ENCODE results near the gene TBC1D7.

Gene TBC1D7

GRCh38 chr6:13367396-13367795 lies 39.1 kb upstream of the TBC1D7 start:
- no peak overlapping the region for H3K4me3 ChIP-seq (ENCODE audit: control insufficient read depth, low read depth, low read length)
- DNase-seq (ENCODE audit: low read depth): no peak
- TF ChIP-seq CTCF (conservative IDR thresholded peaks at IDR 0.05; ENCODE audit: control insufficient read depth, insufficient read depth, low read depth, low read length): no peak

- no peak for DNase-seq (ENCODE audit: low read depth)
- no peak overlapping the region for H3K4me3 ChIP-seq (ENCODE audit: control insufficient read depth, low read depth, low read length)
- TF ChIP-seq CTCF (conservative IDR thresholded peaks at IDR 0.05; ENCODE audit: control insufficient read depth, insufficient read depth, low read depth, low read length): no peak
Measured at GRCh38 chr6:13365320-13365719, 37.0 kb upstream of the TBC1D7 start.

- DNase-seq (ENCODE audit: low read depth): no peak
Measured at GRCh38 chr6:13364842-13365241, 36.5 kb upstream of the TBC1D7 start.

GRCh38 chr6:13362412-13362811 lies 34.1 kb upstream of the TBC1D7 start:
- no peak for TF ChIP-seq CTCF (conservative IDR thresholded peaks at IDR 0.05; ENCODE audit: control insufficient read depth, insufficient read depth, low read depth, low read length)
- peak; percentile 78 for DNase-seq (ENCODE audit: low read depth)
- H3K4me3 ChIP-seq (ENCODE audit: control insufficient read depth, low read depth, low read length): no peak overlapping the region

More at GRCh38 chr6:13364842-13365241, 36.5 kb upstream of the TBC1D7 start:
- no peak overlapping the region for H3K4me3 ChIP-seq (ENCODE audit: control insufficient read depth, low read depth, low read length)
- TF ChIP-seq CTCF (conservative IDR thresholded peaks at IDR 0.05; ENCODE audit: control insufficient read depth, insufficient read depth, low read depth, low read length): no peak

GRCh38 chr6:13360671-13361540 lies 32.6 kb upstream of the TBC1D7 start:
- no peak overlapping the region for H3K4me3 ChIP-seq (ENCODE audit: control insufficient read depth, low read depth, low read length)

GRCh38 chr6:13359287-13359686 lies 30.9 kb upstream of the TBC1D7 start:
- no peak for TF ChIP-seq CTCF (conservative IDR thresholded peaks at IDR 0.05; ENCODE audit: control insufficient read depth, insufficient read depth, low read depth, low read length)
- no peak for DNase-seq (ENCODE audit: low read depth)
- no peak overlapping the region for H3K4me3 ChIP-seq (ENCODE audit: control insufficient read depth, low read depth, low read length)

More at GRCh38 chr6:13360671-13361540, 32.6 kb upstream of the TBC1D7 start:
- DNase-seq (ENCODE audit: low read depth): no peak
- no peak for TF ChIP-seq CTCF (conservative IDR thresholded peaks at IDR 0.05; ENCODE audit: control insufficient read depth, insufficient read depth, low read depth, low read length)
